B cell (primary cell): ENCODE measurements around the gene DNAJC7. TPM values are rescaled to one million over a fixed set of nuclear protein-coding genes. Genes with fewer than 3 reads are reported as not detected.

Experiments
- ATAC-seq: fragments of 200-7000 bp; cut with Tn5 transposase; one replicate; pipeline ENCODE4 v1.10.0; 2021; ENCODE audit warnings: low read depth, mild to moderate bottlenecking, moderate number of reproducible peaks, moderate library complexity
- CTCF ChIA-PET: fragments of 350-600 bp; sonication (Branson Sonifier 250); formaldehyde crosslinking; loops from one replicate; lab custom pipeline; 2021; ENCODE audit warnings: antibody characterized with exemption, inconsistent platforms; lab: Charles Lee
- POLR2A ChIA-PET: fragments of 350-600 bp; sonication (Branson Sonifier 250); formaldehyde crosslinking; loops from one replicate; lab custom pipeline; 2021; ENCODE audit warnings: antibody characterized with exemption; lab: Charles Lee
- DNase-seq: peaks from one replicate; pipeline ENCODE4 v3.0.0; 2013
- H2AFZ ChIP-seq: 2 replicates; pipeline ENCODE4 v1.6.1; 2012; ENCODE audit warnings: mild to moderate bottlenecking, low read depth, low read length; ENCODE audit not compliant: insufficient read depth, poor library complexity, severe bottlenecking
- H3K27ac ChIP-seq, 2 donors: 1 replicate in 1 of 2; 2 replicates in 1 of 2; pipeline ENCODE4 v1.5.1; 2012 to 2013; ENCODE audit warnings: low read length in 2 of 2, mild to moderate bottlenecking in 2 of 2, moderate library complexity in 1 of 2
- H3K27me3 ChIP-seq, 4 experiments: fragments of 200-600 bp in 1 of 4; sonication (generic) in 1 of 4; replicated peaks in 1 of 4; 1 replicate in 2 of 4; 2 replicates in 2 of 4; pipeline versions ENCODE4 v1.6.1 to v1.7.0; 2013 to 2016; ENCODE audit warnings: low read length in 3 of 4, mild to moderate bottlenecking in 2 of 4, mixed read lengths in 1 of 4, moderate library complexity in 1 of 4; ENCODE audit not compliant: insufficient read depth in 4 of 4, control insufficient read depth in 3 of 4; ENCODE audit errors: control extremely low read depth in 1 of 4
- H3K36me3 ChIP-seq, 2 experiments: replicated peaks in 1 of 2; 1 replicate in 1 of 2; 2 replicates in 1 of 2; pipeline versions ENCODE4 v1.6.1 to v1.7.1; 2013; ENCODE audit warnings: low read length in 1 of 2; ENCODE audit not compliant: insufficient read depth in 2 of 2, control insufficient read depth in 1 of 2; ENCODE audit errors: control extremely low read depth in 1 of 2, extremely low read depth in 1 of 2
- H3K4me1 ChIP-seq, 2 donors: fragments of 200-600 bp in 1 of 2; sonication (generic) in 1 of 2; 1 replicate in 1 of 2; 2 replicates in 1 of 2; pipeline versions ENCODE4 v1.5.1 to v1.6.1; 2013 to 2017; ENCODE audit warnings: low read length in 2 of 2; ENCODE audit not compliant: control insufficient read depth in 2 of 2, insufficient read depth in 2 of 2
- H3K4me2 ChIP-seq: replicated peaks from 2 replicates; pipeline ENCODE3; 2012; ENCODE audit warnings: mild to moderate bottlenecking, low read depth, low read length; ENCODE audit not compliant: poor library complexity, severe bottlenecking
- H3K4me3 ChIP-seq, 5 experiments: fragments of 200-600 bp in 1 of 5; sonication (generic) in 1 of 5; 1 replicate in 3 of 5; 2 replicates in 2 of 5; pipeline versions ENCODE4 v1.5.1 to v1.7.0; 2011 to 2016; ENCODE audit warnings: low read length in 4 of 5, mild to moderate bottlenecking in 4 of 5, low read depth in 2 of 5, control low read depth in 1 of 5, moderate library complexity in 1 of 5; ENCODE audit not compliant: insufficient read depth in 1 of 5; ENCODE audit errors: control extremely low read depth in 1 of 5, extremely low read depth in 1 of 5
- H3K79me2 ChIP-seq: fragments of 200-600 bp; sonication (generic); one replicate; pipeline ENCODE4 v1.6.0; 2016; ENCODE audit warnings: low read length; ENCODE audit not compliant: control insufficient read depth, insufficient read depth
- H3K9ac ChIP-seq: fragments of 200-600 bp; sonication (generic); 2 replicates; pipeline ENCODE4 v1.6.1; 2017; ENCODE audit warnings: mild to moderate bottlenecking, low read length, moderate library complexity
- H3K9me3 ChIP-seq, 3 donors: one replicate each; pipeline versions ENCODE4 v1.6.1 to v1.7.1; 2013; ENCODE audit warnings: low read length in 2 of 3; ENCODE audit not compliant: control insufficient read depth in 2 of 3, insufficient read depth in 1 of 3; ENCODE audit errors: control extremely low read depth in 1 of 3
- H4K20me1 ChIP-seq: 2 replicates; pipeline ENCODE4 v1.6.0; 2012; ENCODE audit warnings: mild to moderate bottlenecking, low read length; ENCODE audit not compliant: insufficient read depth, control insufficient read depth, poor library complexity, severe bottlenecking
- H3K27ac Mint-ChIP-seq: one replicate; pipeline ENCODE4 v1.8.0; 2021; ENCODE audit warnings: mixed read lengths
- H3K27me3 Mint-ChIP-seq: one replicate; pipeline ENCODE4 v1.8.0; 2021; ENCODE audit warnings: mixed read lengths
- H3K4me1 Mint-ChIP-seq: one replicate; pipeline ENCODE4 v1.8.0; 2021; ENCODE audit warnings: mixed read lengths
- H3K4me3 Mint-ChIP-seq: one replicate; pipeline ENCODE4 v1.8.0; 2021; ENCODE audit warnings: mixed read lengths
- H3K9me3 Mint-ChIP-seq: one replicate; pipeline ENCODE4 v1.8.0; 2022; ENCODE audit warnings: mixed read lengths; ENCODE audit not compliant: insufficient read depth
- EZH2 ChIP-seq: IDR thresholded peaks from 2 replicates; pipeline ENCODE4 v1.6.1; 2012; ENCODE audit warnings: borderline replicate concordance, low read depth, mild to moderate bottlenecking, moderate library complexity, low read length; ENCODE audit not compliant: insufficient read depth, poor library complexity, severe bottlenecking
- WGBS: methylation state at CpG from one replicate; pipeline ENCODE4 v1.1.5; 2013; ENCODE audit warnings: missing lambda C conversion rate; ENCODE audit not compliant: insufficient coverage; 5-methylcytosine and 5-hydroxymethylcytosine counted together
- intact Hi-C: fragments of 100-400 bp; cut with micrococcal nuclease; formaldehyde crosslinking; loops from one replicate; pipeline ENCODE4 v1.10.0; 2022
- polyA plus RNA-seq: library from polyadenylated mRNA; depleted of rRNA; stranded (reverse); fragments of >200 nt; gene quantifications from 2 replicates; pipeline ENCODE4 v1.2.3, GENCODE V29; 2012
- total RNA-seq, 2 donors: library from RNA; stranded (reverse); fragments of 120-200 nt in 1 of 2; gene quantifications; 1 replicate in 1 of 2; 2 replicates in 1 of 2; pipeline versions ENCODE4 v1.2.3 to v1.2.4, GENCODE V29; 2013 to 2022
- TF ChIP-seq, protein P1 (sequence below): fragments of 200-600 bp; IDR thresholded peaks from one replicate; pipeline ENCODE4 v1.8.0; 2022; ENCODE audit warnings: antibody characterized with exemption, mild to moderate bottlenecking

The DNAJC7 gene
- total and polyA plus RNA-seq, 2 donors (not counting 1 experiment from before 2014, with no cell fraction given): 22.0 to 152 TPM

DNA sequence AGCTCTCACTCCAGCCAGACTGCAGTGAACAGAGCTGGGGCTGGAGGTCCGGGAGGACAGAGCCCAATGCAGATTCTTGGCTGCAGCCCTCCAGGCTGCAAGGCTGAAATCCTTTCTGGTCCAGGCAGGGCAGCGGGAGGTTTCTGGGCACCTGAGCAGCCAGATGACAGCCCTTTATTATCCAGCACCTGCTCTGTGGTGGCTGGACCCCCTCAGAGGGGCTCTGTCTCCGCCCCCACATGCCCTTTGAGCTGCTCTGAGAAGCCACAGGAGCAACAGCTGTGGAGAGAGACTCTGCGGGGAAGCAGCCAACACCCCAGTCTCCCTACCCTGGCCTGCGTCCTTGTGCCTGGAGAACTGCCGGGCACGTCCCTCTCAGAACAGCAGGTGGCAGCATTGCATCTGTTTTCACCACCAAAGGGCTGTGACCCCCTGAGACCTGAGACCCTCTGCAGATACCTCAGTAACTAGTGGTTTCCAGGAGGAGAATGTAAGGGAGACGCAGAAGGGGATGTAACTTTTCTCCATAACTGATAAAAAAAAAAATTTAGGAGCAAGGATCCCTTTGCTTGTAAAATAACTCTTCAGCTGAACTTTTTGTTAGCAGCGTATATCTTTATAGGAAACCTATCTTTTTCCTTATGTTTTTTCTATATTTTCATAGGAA lies 54.3 kb downstream of the DNAJC7 start:
- intact Hi-C loops: loop anchor here (1.0 to 10.0 kb wide), 7 partner anchors 32 to 228 kb away; partner anchors contain the start of genes HAP1 and ODAD4
- H3K27me3 Mint-ChIP-seq: no peaks in the 10 kb centered on the region
- H3K4me3 Mint-ChIP-seq: no peak overlapping the region
- Histone ChIP-seq H3K27ac (no peak overlapping the region), H3K4me3 (no peak overlapping the region), H3K79me2 (peaks cover 17% of the 10 kb centered on the region), H3K9ac (no peak overlapping the region), H3K4me1 (peaks cover 13 to 24% of the 10 kb centered on the region in 2 donors), H3K27me3 (no peaks in the 10 kb centered on the region), H4K20me1 (peaks cover 10% of the 10 kb centered on the region), H3K36me3 (no peaks in the 10 kb centered on the region), H3K9me3 (no peaks in the 10 kb centered on the region), H3K4me2 (no peak overlapping the region), H2AFZ (no peak overlapping the region)
- 15% methylated on average over 7 of the region's 9 CpGs for WGBS
- no peak for TF ChIP-seq EZH2
- TF ChIP-seq, protein P1, sequence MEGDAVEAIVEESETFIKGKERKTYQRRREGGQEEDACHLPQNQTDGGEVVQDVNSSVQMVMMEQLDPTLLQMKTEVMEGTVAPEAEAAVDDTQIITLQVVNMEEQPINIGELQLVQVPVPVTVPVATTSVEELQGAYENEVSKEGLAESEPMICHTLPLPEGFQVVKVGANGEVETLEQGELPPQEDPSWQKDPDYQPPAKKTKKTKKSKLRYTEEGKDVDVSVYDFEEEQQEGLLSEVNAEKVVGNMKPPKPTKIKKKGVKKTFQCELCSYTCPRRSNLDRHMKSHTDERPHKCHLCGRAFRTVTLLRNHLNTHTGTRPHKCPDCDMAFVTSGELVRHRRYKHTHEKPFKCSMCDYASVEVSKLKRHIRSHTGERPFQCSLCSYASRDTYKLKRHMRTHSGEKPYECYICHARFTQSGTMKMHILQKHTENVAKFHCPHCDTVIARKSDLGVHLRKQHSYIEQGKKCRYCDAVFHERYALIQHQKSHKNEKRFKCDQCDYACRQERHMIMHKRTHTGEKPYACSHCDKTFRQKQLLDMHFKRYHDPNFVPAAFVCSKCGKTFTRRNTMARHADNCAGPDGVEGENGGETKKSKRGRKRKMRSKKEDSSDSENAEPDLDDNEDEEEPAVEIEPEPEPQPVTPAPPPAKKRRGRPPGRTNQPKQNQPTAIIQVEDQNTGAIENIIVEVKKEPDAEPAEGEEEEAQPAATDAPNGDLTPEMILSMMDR: peak; percentile 87
- ChIA-PET CTCF (interaction anchor here (0.7 to 11.6 kb wide), 34 partner anchors 9 to 444 kb away, joined by 3 to 115 read pairs (median 5); partner anchors contain the start of genes DHX58, DNAJC7, GHDC and HSPB9), POLR2A (interaction anchor here (0.6 to 1.1 kb wide), 3 partner anchors 57 to 567 kb away, joined by 3 to 7 read pairs (median 6); partner anchors contain the start of gene NKIRAS2)
- no peak overlapping the region for H3K27ac Mint-ChIP-seq
- ATAC-seq (peak; percentile 26), DNase-seq (peak; percentile 82)
- H3K9me3 Mint-ChIP-seq: no peaks in the 10 kb centered on the region
- H3K4me1 Mint-ChIP-seq: peaks cover 20% of the 10 kb centered on the region

DNA sequence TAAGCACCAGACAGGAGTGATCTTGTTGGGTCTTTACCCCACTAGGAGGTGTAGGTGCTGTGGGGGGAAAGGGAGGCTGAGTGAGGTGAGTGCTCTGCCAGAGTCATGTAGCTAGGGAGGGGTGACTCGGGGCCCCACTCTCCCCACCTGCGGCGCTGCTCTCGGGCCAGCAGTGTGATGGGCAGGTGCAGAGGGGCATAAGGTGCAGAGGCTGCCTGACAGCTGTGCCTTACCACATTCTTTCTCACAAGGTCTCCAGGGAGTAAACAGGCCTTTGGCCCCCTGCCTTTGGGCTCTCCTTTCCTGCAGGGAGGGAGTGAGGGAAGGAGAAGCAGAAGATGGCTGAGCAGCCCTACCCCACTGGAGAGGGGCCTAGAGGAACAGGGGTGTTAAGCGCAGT lies 55.1 kb downstream of the DNAJC7 start:
- Histone ChIP-seq H3K4me1 (peaks cover 7 to 16% of the 10 kb centered on the region in 2 donors), H3K9me3 (no peaks in the 10 kb centered on the region), H3K4me2 (no peak overlapping the region), H3K4me3 (no peak overlapping the region), H3K27ac (no peak overlapping the region), H3K27me3 (no peaks in the 10 kb centered on the region), H3K36me3 (no peaks in the 10 kb centered on the region), H4K20me1 (peaks cover 4% of the 10 kb centered on the region), H2AFZ (no peak overlapping the region), H3K9ac (no peak overlapping the region), H3K79me2 (peaks cover 10% of the 10 kb centered on the region)
- intact Hi-C loops: loop anchor here (2.0 to 10.0 kb wide), 2 partner anchors 31 to 227 kb away; partner anchors contain the start of genes HAP1 and ODAD4
- ATAC-seq: no peak
- 100% methylated on average over 1 of the region's 5 CpGs for WGBS
- H3K27ac Mint-ChIP-seq: no peak overlapping the region
- no peak overlapping the region for H3K4me3 Mint-ChIP-seq
- TF ChIP-seq, protein P1: no peak
- no peak for TF ChIP-seq EZH2
- no peak for DNase-seq
- ChIA-PET POLR2A (no interaction called here), CTCF (interaction anchor here (0.7 to 11.6 kb wide), 15 partner anchors 11 to 219 kb away, joined by 3 to 115 read pairs (median 10); partner anchors contain the start of genes DHX58, DNAJC7, HSPB9 and KAT2A)
- no peaks in the 10 kb centered on the region for H3K9me3 Mint-ChIP-seq
- H3K27me3 Mint-ChIP-seq: no peaks in the 10 kb centered on the region
- H3K4me1 Mint-ChIP-seq: peaks cover 12% of the 10 kb centered on the region
